Cardiac muscle cell (in vitro differentiated cells and primary cell): ENCODE measurements around the gene F10. TPM values are rescaled to one million over a fixed set of nuclear protein-coding genes. Genes with fewer than 3 reads are reported as not detected.

Source experiments
- DNase-seq, 2 donors: peaks; one replicate each; pipeline versions ENCODE4 v3.0.0 to v3.0.0-alpha.2; 2010 to 2017; ENCODE audit warnings: low read depth in 1 of 2, low spot score in 1 of 2
- H3K27ac ChIP-seq: fragments of 200-600 bp; sonication (generic); 2 replicates; pipeline ENCODE4 v1.5.1; 2016
- H3K27me3 ChIP-seq: fragments of 200-600 bp; sonication (generic); 2 replicates; pipeline ENCODE4 v1.6.0; 2016; ENCODE audit warnings: control low read depth
- H3K36me3 ChIP-seq: fragments of 200-600 bp; sonication (generic); 2 replicates; pipeline ENCODE4 v1.5.1; 2016; ENCODE audit warnings: control low read depth
- H3K4me1 ChIP-seq: fragments of 200-600 bp; sonication (generic); 2 replicates; pipeline ENCODE4 v1.8.1; 2017; ENCODE audit warnings: low read depth, mild to moderate bottlenecking, mixed run types
- H3K4me3 ChIP-seq: fragments of 200-600 bp; sonication (generic); 2 replicates; pipeline ENCODE4 v1.5.1; 2016; ENCODE audit warnings: mild to moderate bottlenecking
- H3K9me3 ChIP-seq: fragments of 200-600 bp; sonication (generic); 2 replicates; pipeline ENCODE4 v1.5.1; 2017; ENCODE audit warnings: low read depth, mild to moderate bottlenecking, control low read depth
- CTCF ChIP-seq: IDR thresholded peaks from 2 replicates; pipeline ENCODE4 v1.5.1; 2012; ENCODE audit warnings: low read depth, mild to moderate bottlenecking, low read length
- polyA plus RNA-seq: library from polyadenylated mRNA; unstranded; fragments of >200 nt; fragmentation: Nextera tagmentation; extraction: Ambion mirVana; gene quantifications from 2 replicates; pipeline ENCODE4 v1.2.1, GENCODE V29; 2016
- total RNA-seq: library from RNA; depleted of rRNA; stranded (reverse); fragments of >200 nt; gene quantifications from 2 replicates; pipeline ENCODE4 v1.2.3, GENCODE V29; 2016

The F10 gene
- total and polyA plus RNA-seq, 2 experiments from 2014 or later = 4.0 to 6.6 TPM

- peaks cover 55% of the 10 kb centered on the region for H3K27me3 ChIP-seq
- no peak overlapping the region for H3K4me3 ChIP-seq
- H3K4me1 ChIP-seq = peaks cover 8% of the 10 kb centered on the region
- DNase-seq = no peak
- no peaks in the 10 kb centered on the region for H3K36me3 ChIP-seq
- no peak overlapping the region for H3K27ac ChIP-seq
- H3K9me3 ChIP-seq = no peaks in the 10 kb centered on the region
- no peak for TF ChIP-seq CTCF
Measured at GRCh38 chr13:113124211-113124970, 1.8 kb downstream of the F10 start.

- peaks cover 8% of the 10 kb centered on the region for H3K4me1 ChIP-seq
- no peaks in the 10 kb centered on the region for H3K36me3 ChIP-seq
- no peak for DNase-seq
- no peak for TF ChIP-seq CTCF
- H3K27ac ChIP-seq = no peak overlapping the region
- H3K27me3 ChIP-seq = peaks cover 42% of the 10 kb centered on the region
- H3K4me3 ChIP-seq = no peak overlapping the region
- H3K9me3 ChIP-seq = no peaks in the 10 kb centered on the region
Measured at GRCh38 chr13:113125506-113126264, 3.1 kb downstream of the F10 start.

- peaks cover 34% of the 10 kb centered on the region for H3K27me3 ChIP-seq
- H3K4me3 ChIP-seq = no peak overlapping the region
- no peak for DNase-seq
- H3K36me3 ChIP-seq = no peaks in the 10 kb centered on the region
- no peak for TF ChIP-seq CTCF
- H3K4me1 ChIP-seq = peaks cover 13% of the 10 kb centered on the region
- H3K9me3 ChIP-seq = no peaks in the 10 kb centered on the region
- H3K27ac ChIP-seq = no peak overlapping the region
Measured at GRCh38 chr13:113126265-113127150, 3.9 kb downstream of the F10 start.

- H3K4me3 ChIP-seq = no peak overlapping the region
- no peak for DNase-seq
- no peaks in the 10 kb centered on the region for H3K9me3 ChIP-seq
- H3K36me3 ChIP-seq = no peaks in the 10 kb centered on the region
- peaks cover 16% of the 10 kb centered on the region for H3K4me1 ChIP-seq
- no peak overlapping the region for H3K27ac ChIP-seq
- H3K27me3 ChIP-seq = peaks cover 40% of the 10 kb centered on the region
- TF ChIP-seq CTCF = no peak
Measured at GRCh38 chr13:113129480-113129879, 6.9 kb downstream of the F10 start.
